T-helper 17 cell (primary cell): ENCODE data around the gene ZMAT5. TPM values are rescaled to one million over a fixed set of nuclear protein-coding genes. Genes with fewer than 3 reads are reported as not detected.

Source experiments
- ATAC-seq: fragments of 150-1000 bp; cut with Tn5 transposase; 2 replicates; pipeline ENCODE4 v1.10.0; 2021; ENCODE audit warnings: mild to moderate bottlenecking, moderate library complexity
- DNase-seq, 3 donors: peaks; one replicate each; pipeline versions ENCODE4 v3.0.0 to v3.0.0-alpha.2; 2020 to 2021
- H3K9me3 ChIP-seq: one replicate; pipeline ENCODE4 v1.7.0; 2013; ENCODE audit warnings: low read length, mild to moderate bottlenecking; ENCODE audit not compliant: control insufficient read depth, poor library complexity, severe bottlenecking
- H3K27ac Mint-ChIP-seq: one replicate; pipeline ENCODE4 v1.8.0; 2022; ENCODE audit warnings: mild to moderate bottlenecking, moderate library complexity, mixed read lengths
- H3K27me3 Mint-ChIP-seq: one replicate; pipeline ENCODE4 v1.8.0; 2022; ENCODE audit warnings: mixed read lengths
- H3K36me3 Mint-ChIP-seq: one replicate; pipeline ENCODE4 v1.8.0; 2022; ENCODE audit warnings: low read depth, mixed read lengths
- H3K4me1 Mint-ChIP-seq: one replicate; pipeline ENCODE4 v1.8.0; 2022; ENCODE audit warnings: mild to moderate bottlenecking, mixed read lengths
- H3K4me3 Mint-ChIP-seq: one replicate; pipeline ENCODE4 v1.8.0; 2022; ENCODE audit warnings: mild to moderate bottlenecking, moderate library complexity, mixed read lengths
- total RNA-seq, 4 donors: library from RNA in 2 of 4; stranded (reverse) in 2 of 4; gene quantifications; one replicate each; pipeline ENCODE4 v1.2.3 and lab custom pipeline; 2022 to 2026

Gene ZMAT5
- total RNA-seq, 2 donors from 2014 or later, result 11.8 to 14.2 TPM

DNA sequence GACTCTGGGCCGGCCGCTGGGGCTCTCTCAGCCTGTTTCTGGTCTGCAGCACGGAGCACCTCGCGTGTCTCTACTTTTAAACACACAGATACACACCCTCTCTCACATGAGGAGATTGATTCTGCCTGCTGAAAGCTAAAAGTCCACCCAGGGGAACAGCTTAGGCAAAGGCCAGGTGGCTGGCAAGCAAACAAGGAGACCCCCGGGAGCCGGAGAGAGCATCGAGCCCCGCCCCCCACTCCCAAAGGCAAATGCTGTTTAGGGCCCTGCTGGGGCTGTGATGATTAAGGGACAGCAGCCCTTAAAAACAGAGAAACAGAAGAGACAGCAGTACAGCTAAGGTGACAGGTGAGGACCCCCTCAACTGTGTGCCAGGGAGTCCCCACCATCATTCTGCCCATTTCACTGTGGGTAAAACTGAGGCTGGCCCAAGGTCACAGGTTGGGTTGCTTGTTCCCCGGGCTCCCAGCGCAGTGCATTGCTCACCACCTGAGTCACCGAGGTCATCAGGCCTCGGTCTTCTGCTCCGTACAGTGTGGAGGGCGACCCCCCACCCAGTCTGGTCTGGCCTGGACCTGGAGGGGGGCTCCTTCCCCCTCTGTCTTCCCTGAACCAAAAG lies 40.2 kb downstream of the ZMAT5 start:
- H3K4me1 Mint-ChIP-seq, result peaks cover 7% of the 10 kb centered on the region
- ATAC-seq, result no peak
- peaks cover 2% of the 10 kb centered on the region for H3K27me3 Mint-ChIP-seq
- no peaks in the 10 kb centered on the region for H3K9me3 ChIP-seq
- no peak for DNase-seq
- H3K36me3 Mint-ChIP-seq, result no peaks in the 10 kb centered on the region
- H3K27ac Mint-ChIP-seq, result no peak overlapping the region
- no peak overlapping the region for H3K4me3 Mint-ChIP-seq

DNA sequence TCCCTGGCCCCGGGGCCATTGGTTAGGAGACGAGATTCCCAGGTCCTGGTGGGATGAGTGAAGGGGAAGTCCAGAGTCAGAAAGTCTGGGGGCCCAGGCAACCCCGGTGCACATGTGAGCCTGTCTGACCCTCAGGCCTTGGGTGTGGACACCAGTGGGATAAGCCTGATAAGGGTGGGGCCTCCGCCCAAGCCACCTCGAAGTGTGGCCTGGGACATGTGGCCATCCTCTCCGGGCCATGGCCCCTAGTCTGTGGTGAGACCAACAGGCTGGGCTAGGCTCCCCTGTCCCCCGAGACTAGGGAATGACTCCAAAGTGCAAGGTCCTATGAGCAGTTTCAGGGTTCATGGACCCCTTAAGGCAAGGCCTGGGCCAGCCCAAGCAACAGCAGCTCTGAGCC lies 40.7 kb downstream of the ZMAT5 start:
- peaks cover 7% of the 10 kb centered on the region for H3K4me1 Mint-ChIP-seq
- no peak overlapping the region for H3K27ac Mint-ChIP-seq
- no peaks in the 10 kb centered on the region for H3K9me3 ChIP-seq
- H3K36me3 Mint-ChIP-seq, result no peaks in the 10 kb centered on the region
- DNase-seq (no peak), ATAC-seq (no peak)
- H3K27me3 Mint-ChIP-seq, result peaks cover 6% of the 10 kb centered on the region
- H3K4me3 Mint-ChIP-seq, result no peak overlapping the region

- Mint-ChIP-seq H3K27me3 (peaks cover 6% of the 10 kb centered on the region), H3K4me3 (no peak overlapping the region), H3K36me3 (no peaks in the 10 kb centered on the region), H3K4me1 (peaks cover 7% of the 10 kb centered on the region), H3K27ac (no peak overlapping the region)
- no peaks in the 10 kb centered on the region for H3K9me3 ChIP-seq
- no peak for DNase-seq
- no peak for ATAC-seq
These were observed 42.0 kb downstream of the ZMAT5 start for GRCh38 chr22:29724843-29725242.

GRCh38 chr22:29723766-29724165 lies 43.0 kb downstream of the ZMAT5 start:
- Mint-ChIP-seq H3K27me3 (peaks cover 14% of the 10 kb centered on the region), H3K36me3 (no peaks in the 10 kb centered on the region), H3K4me3 (no peak overlapping the region), H3K27ac (no peak overlapping the region), H3K4me1 (peaks cover 9% of the 10 kb centered on the region)
- no peaks in the 10 kb centered on the region for H3K9me3 ChIP-seq
- DNase-seq (no peak), ATAC-seq (no peak)

DNA sequence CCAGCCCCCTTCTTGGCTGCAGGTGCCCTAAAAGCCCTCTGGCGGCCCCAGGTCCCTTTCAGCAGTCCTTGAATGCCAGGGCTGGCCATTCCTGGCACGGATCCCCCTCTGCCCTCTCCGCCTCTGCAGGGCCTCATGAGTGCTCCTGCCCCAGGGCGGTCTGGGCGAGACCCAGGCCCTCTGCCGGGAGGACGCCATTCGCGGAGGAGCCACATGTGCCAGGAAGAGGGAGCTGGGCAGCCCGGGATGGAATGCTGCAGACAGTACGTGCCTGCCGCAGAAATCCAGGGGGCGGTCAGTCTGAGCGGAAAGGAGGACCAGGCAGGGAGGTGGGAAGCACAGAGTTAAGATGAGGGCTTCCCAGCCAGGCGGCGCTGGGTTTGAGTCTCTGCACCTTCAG lies 44.2 kb downstream of the ZMAT5 start:
- no peak overlapping the region for H3K27ac Mint-ChIP-seq
- DNase-seq (no peak), ATAC-seq (no peak)
- H3K9me3 ChIP-seq, result no peaks in the 10 kb centered on the region
- H3K4me1 Mint-ChIP-seq, result peaks cover 9% of the 10 kb centered on the region
- no peaks in the 10 kb centered on the region for H3K36me3 Mint-ChIP-seq
- H3K4me3 Mint-ChIP-seq, result no peak overlapping the region
- H3K27me3 Mint-ChIP-seq, result peaks cover 23% of the 10 kb centered on the region

GRCh38 chr22:29722151-29722550 lies 44.7 kb downstream of the ZMAT5 start:
- no peak overlapping the region for H3K4me3 Mint-ChIP-seq
- no peaks in the 10 kb centered on the region for H3K36me3 Mint-ChIP-seq
- H3K27ac Mint-ChIP-seq, result no peak overlapping the region
- ATAC-seq, result no peak
- DNase-seq, result no peak
- no peaks in the 10 kb centered on the region for H3K9me3 ChIP-seq
- peaks cover 26% of the 10 kb centered on the region for H3K27me3 Mint-ChIP-seq
- peaks cover 9% of the 10 kb centered on the region for H3K4me1 Mint-ChIP-seq

- ATAC-seq, result no peak
- no peaks in the 10 kb centered on the region for H3K9me3 ChIP-seq
- Mint-ChIP-seq H3K27me3 (peaks cover 39% of the 10 kb centered on the region), H3K4me1 (peaks cover 6% of the 10 kb centered on the region), H3K36me3 (no peaks in the 10 kb centered on the region), H3K4me3 (peak overlapping the region; percentile 63), H3K27ac (no peak overlapping the region)
- DNase-seq, result no peak
These were observed 45.9 kb downstream of the ZMAT5 start for GRCh38 chr22:29720811-29721323.

DNA sequence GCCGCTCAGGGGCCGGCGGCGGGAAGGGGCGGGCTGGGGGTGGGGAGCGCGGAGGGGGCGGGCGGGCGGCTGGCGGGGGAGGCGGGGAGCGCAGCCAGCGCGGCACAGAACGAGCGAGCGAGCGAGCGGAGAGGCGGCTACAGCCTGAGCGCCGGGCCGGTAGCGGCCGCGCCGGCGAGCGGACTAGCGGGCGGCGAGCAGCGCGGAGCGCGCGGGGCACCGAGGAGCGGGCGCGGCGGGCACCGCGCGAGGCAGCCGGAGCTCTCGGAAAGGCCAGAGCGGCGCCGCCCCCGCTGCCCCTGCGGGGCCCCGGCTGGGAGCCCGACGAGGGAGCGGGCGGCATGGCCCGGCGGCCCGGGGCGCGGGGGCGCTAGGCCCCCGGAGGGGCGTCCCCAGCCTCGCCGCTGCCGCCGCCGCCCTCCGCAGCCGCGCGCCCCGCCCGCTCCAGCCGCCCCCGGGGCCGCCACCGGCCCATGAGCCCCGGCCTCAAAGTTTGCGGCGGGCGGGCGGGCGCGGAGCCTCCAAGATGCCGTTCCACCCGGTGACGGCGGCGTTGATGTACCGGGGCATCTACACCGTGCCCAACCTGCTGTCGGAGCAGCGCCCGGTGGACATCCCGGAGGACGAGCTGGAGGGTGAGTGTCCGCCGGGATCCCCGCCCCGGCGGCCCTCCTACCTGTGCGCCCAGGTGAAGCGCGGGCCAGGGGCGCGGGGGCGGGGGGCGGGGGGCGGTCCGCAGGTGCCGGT lies 46.7 kb downstream of the ZMAT5 start, which contains the start of gene CABP7:
Gene CABP7 (plus strand): TSS at position 105 of the 747 bp plus-strand sequence. CDS start 422 bp downstream, at position 527.
- Mint-ChIP-seq H3K4me1 (peaks cover 4% of the 10 kb centered on the region), H3K4me3 (peak within 1 kb of the TSS; percentile 69), H3K36me3 (no peaks in the 10 kb centered on the region), H3K27me3 (peaks cover 43% of the 10 kb centered on the region), H3K27ac (no peak within 1 kb of the TSS)
- DNase-seq (no peak), ATAC-seq (no peak)
- H3K9me3 ChIP-seq, result no peaks in the 10 kb centered on the region

- peak overlapping the region; percentile 69 for H3K4me3 Mint-ChIP-seq
- no peak for ATAC-seq
- H3K9me3 ChIP-seq, result no peaks in the 10 kb centered on the region
- no peak for DNase-seq
- no peaks in the 10 kb centered on the region for H3K36me3 Mint-ChIP-seq
- peaks cover 4% of the 10 kb centered on the region for H3K4me1 Mint-ChIP-seq
- peaks cover 49% of the 10 kb centered on the region for H3K27me3 Mint-ChIP-seq
- H3K27ac Mint-ChIP-seq, result no peak overlapping the region
These were observed 47.6 kb downstream of the ZMAT5 start for GRCh38 chr22:29718949-29719898.

GRCh38 chr22:29717789-29718188 lies 49.0 kb downstream of the ZMAT5 start:
- Mint-ChIP-seq H3K36me3 (no peaks in the 10 kb centered on the region), H3K4me3 (no peak overlapping the region), H3K4me1 (peaks cover 4% of the 10 kb centered on the region), H3K27me3 (peaks cover 59% of the 10 kb centered on the region), H3K27ac (no peak overlapping the region)
- no peak for DNase-seq
- H3K9me3 ChIP-seq, result no peaks in the 10 kb centered on the region
- ATAC-seq, result no peak

GRCh38 chr22:29716814-29717545 lies 49.8 kb downstream of the ZMAT5 start:
- H3K9me3 ChIP-seq, result no peaks in the 10 kb centered on the region
- H3K27me3 Mint-ChIP-seq, result peaks cover 67% of the 10 kb centered on the region
- H3K36me3 Mint-ChIP-seq, result peaks cover 3% of the 10 kb centered on the region
- no peak overlapping the region for H3K27ac Mint-ChIP-seq
- H3K4me3 Mint-ChIP-seq, result no peak overlapping the region
- H3K4me1 Mint-ChIP-seq, result peaks cover 7% of the 10 kb centered on the region
- DNase-seq (no peak), ATAC-seq (no peak)

DNA sequence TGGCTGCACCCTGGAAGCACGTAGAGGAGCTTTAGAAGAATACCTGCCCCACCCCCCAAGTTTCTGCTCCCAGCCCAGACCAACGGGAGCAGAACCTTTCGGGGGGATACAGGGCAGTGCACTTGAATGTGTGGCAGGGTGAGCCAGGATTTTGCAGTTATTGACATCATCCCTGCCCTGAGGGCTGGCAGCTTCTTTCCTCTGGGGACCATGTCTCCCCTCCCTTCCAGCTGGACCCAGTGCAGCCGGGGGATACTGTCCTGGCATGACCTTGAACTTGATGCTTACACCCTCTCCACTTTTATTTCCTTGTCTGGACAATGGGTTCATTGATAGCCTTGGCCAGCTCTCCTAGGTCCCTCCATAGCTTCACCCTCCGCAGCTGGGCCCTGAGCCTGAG lies 51.1 kb downstream of the ZMAT5 start:
- no peak for ATAC-seq
- no peak overlapping the region for H3K4me3 Mint-ChIP-seq
- H3K4me1 Mint-ChIP-seq, result peaks cover 8% of the 10 kb centered on the region
- peaks cover 66% of the 10 kb centered on the region for H3K27me3 Mint-ChIP-seq
- peak overlapping the region; percentile 41 for H3K27ac Mint-ChIP-seq
- H3K9me3 ChIP-seq, result no peaks in the 10 kb centered on the region
- peaks cover 3% of the 10 kb centered on the region for H3K36me3 Mint-ChIP-seq
- no peak for DNase-seq
